ENCODE results near the gene OR51V1.

Gene OR51V1

GRCh38 chr11:5242933-5243815 lies 42.7 kb upstream of the OR51V1 start:
- Histone ChIP-seq H3K4me3 (ENCODE audit: low read length, poor library complexity, severe bottlenecking) (no peak overlapping the region), H3K9ac (ENCODE audit: low read depth, low read length, poor library complexity, severe bottlenecking) (no peak overlapping the region), H3K27me3 (ENCODE audit: insufficient read depth, low read length, poor library complexity, severe bottlenecking) (no peaks in the 10 kb centered on the region), H3K4me1 (ENCODE audit: insufficient read depth, low read length, poor library complexity, severe bottlenecking) (peaks cover 5% of the 10 kb centered on the region), H3K36me3 (ENCODE audit: insufficient read depth, low read length) (no peaks in the 10 kb centered on the region), H3K79me2 (ENCODE audit: insufficient read depth, low read length) (no peaks in the 10 kb centered on the region), H2AFZ (ENCODE audit: low read length) (0 out of 2 replicates have a peak overlapping the region, but pooled peaks have one; percentile 11), H4K20me1 (ENCODE audit: insufficient read depth, low read length, poor library complexity, severe bottlenecking) (no peaks in the 10 kb centered on the region), H3K9me3 (ENCODE audit: insufficient read depth, low read depth, low read length) (no peaks in the 10 kb centered on the region), H3F3A (ENCODE audit: low read depth) (no peaks in the 10 kb centered on the region), H3K4me2 (ENCODE audit: low read depth, low read length, poor library complexity, severe bottlenecking) (no peak overlapping the region), H3K9me2 (replicated peaks; ENCODE audit: low read depth, low read length) (no peaks in the 10 kb centered on the region)
- no peak for TF ChIP-seq EZH2phosphoT487 (IDR thresholded peaks at IDR 0.05; ENCODE audit: borderline replicate concordance)
- TF ChIP-seq CTCF (conservative IDR thresholded peaks at IDR 0.05; ENCODE audit: low read length): no peak

GRCh38 chr11:5242208-5242607 lies 41.7 kb upstream of the OR51V1 start:
- no peaks in the 10 kb centered on the region for H3F3A ChIP-seq (ENCODE audit: low read depth)
- H3K4me3 ChIP-seq (ENCODE audit: low read length, poor library complexity, severe bottlenecking): no peak overlapping the region
- no peak overlapping the region for H3K4me2 ChIP-seq (ENCODE audit: low read depth, low read length, poor library complexity, severe bottlenecking)

GRCh38 chr11:5241458-5241857 lies 41.0 kb upstream of the OR51V1 start:
- Histone ChIP-seq H3K9me3 (ENCODE audit: insufficient read depth, low read depth, low read length) (no peaks in the 10 kb centered on the region), H3K36me3 (ENCODE audit: insufficient read depth, low read length) (no peaks in the 10 kb centered on the region), H3K4me3 (ENCODE audit: low read length, poor library complexity, severe bottlenecking) (no peak overlapping the region), H3K9ac (ENCODE audit: low read depth, low read length, poor library complexity, severe bottlenecking) (no peak overlapping the region), H3K79me2 (ENCODE audit: insufficient read depth, low read length) (no peaks in the 10 kb centered on the region), H4K20me1 (ENCODE audit: insufficient read depth, low read length, poor library complexity, severe bottlenecking) (no peaks in the 10 kb centered on the region), H3K9me2 (replicated peaks; ENCODE audit: low read depth, low read length) (no peaks in the 10 kb centered on the region), H3F3A (ENCODE audit: low read depth) (no peaks in the 10 kb centered on the region), H2AFZ (ENCODE audit: low read length) (no peak overlapping the region), H3K27me3 (ENCODE audit: insufficient read depth, low read length, poor library complexity, severe bottlenecking) (no peaks in the 10 kb centered on the region), H3K4me1 (ENCODE audit: insufficient read depth, low read length, poor library complexity, severe bottlenecking) (peaks cover 5% of the 10 kb centered on the region), H3K4me2 (ENCODE audit: low read depth, low read length, poor library complexity, severe bottlenecking) (no peak overlapping the region)
- TF ChIP-seq EZH2phosphoT487 (IDR thresholded peaks at IDR 0.05; ENCODE audit: borderline replicate concordance) (no peak), CTCF (conservative IDR thresholded peaks at IDR 0.05; ENCODE audit: low read length) (no peak)

More at GRCh38 chr11:5242208-5242607, 41.7 kb upstream of the OR51V1 start:
- no peak overlapping the region for H3K9ac ChIP-seq (ENCODE audit: low read depth, low read length, poor library complexity, severe bottlenecking)
- TF ChIP-seq CTCF (conservative IDR thresholded peaks at IDR 0.05; ENCODE audit: low read length): no peak
- no peak for TF ChIP-seq EZH2phosphoT487 (IDR thresholded peaks at IDR 0.05; ENCODE audit: borderline replicate concordance)
- H3K36me3 ChIP-seq (ENCODE audit: insufficient read depth, low read length): no peaks in the 10 kb centered on the region
- no peaks in the 10 kb centered on the region for H3K79me2 ChIP-seq (ENCODE audit: insufficient read depth, low read length)
- peaks cover 5% of the 10 kb centered on the region for H3K4me1 ChIP-seq (ENCODE audit: insufficient read depth, low read length, poor library complexity, severe bottlenecking)
- no peak overlapping the region for H2AFZ ChIP-seq (ENCODE audit: low read length)
- H3K9me2 ChIP-seq (replicated peaks; ENCODE audit: low read depth, low read length): no peaks in the 10 kb centered on the region
- H3K27me3 ChIP-seq (ENCODE audit: insufficient read depth, low read length, poor library complexity, severe bottlenecking): no peaks in the 10 kb centered on the region
- H4K20me1 ChIP-seq (ENCODE audit: insufficient read depth, low read length, poor library complexity, severe bottlenecking): no peaks in the 10 kb centered on the region
- no peaks in the 10 kb centered on the region for H3K9me3 ChIP-seq (ENCODE audit: insufficient read depth, low read depth, low read length)

Measured in Loucy (cell line).